IMR-90 (cell line): Measurements from ENCODE around the gene FBXO17. TPM values are rescaled to one million over a fixed set of nuclear protein-coding genes. Genes with fewer than 3 reads are reported as not detected.

Source experiments
- ATAC-seq: fragments of 200-7000 bp; cut with Tn5 transposase; 2 replicates; pipeline ENCODE4 v1.9.1; 2020; ENCODE audit warnings: low read depth, mild to moderate bottlenecking, moderate library complexity
- BruUV-seq: library from RNA; stranded (reverse); fragments of 400-500 nt; replicated peaks from 2 replicates; lab custom pipeline; 2021; lab: Mats Ljungman, UMichigan
- CTCF ChIA-PET: fragments of 300-600 bp; formaldehyde crosslinking; extraction: SDS; loops from one replicate; lab custom pipeline; 2021; ENCODE audit warnings: antibody characterized with exemption; lab: Yijun Ruan, JAX
- POLR2A ChIA-PET: fragments of 300-600 bp; sonication (Branson Sonifier 250); formaldehyde crosslinking; loops from one replicate; lab custom pipeline; 2022; ENCODE audit warnings: antibody characterized with exemption; ENCODE audit not compliant: unreplicated experiment; lab: Charles Lee
- DNase-seq: peaks from one replicate; pipeline ENCODE4 v3.0.0; 2013
- H2AFZ ChIP-seq: replicated peaks from 2 replicates; pipeline ENCODE3; 2013; ENCODE audit warnings: low read length, mild to moderate bottlenecking; ENCODE audit not compliant: poor library complexity
- H2AK5ac ChIP-seq: 2 replicates; pipeline ENCODE4 v1.6.1; 2013; ENCODE audit warnings: low read depth, low read length, inconsistent platforms
- H2AK9ac ChIP-seq: replicated peaks from 2 replicates; pipeline ENCODE3; 2013; ENCODE audit warnings: mild to moderate bottlenecking, low read depth, low read length, moderate library complexity; ENCODE audit not compliant: poor library complexity
- H2BK120ac ChIP-seq: 2 replicates; pipeline ENCODE4 v1.6.1; 2013; ENCODE audit warnings: low read depth, low read length, inconsistent platforms
- H2BK15ac ChIP-seq: 3 replicates; pipeline ENCODE4 v1.6.1; 2013; ENCODE audit warnings: low read depth, low read length, inconsistent platforms
- H2BK20ac ChIP-seq: 2 replicates; pipeline ENCODE4 v1.6.1; 2013; ENCODE audit warnings: low read depth, mild to moderate bottlenecking, inconsistent platforms, low read length, moderate library complexity
- H2BK5ac ChIP-seq: 2 replicates; pipeline ENCODE4 v1.6.1; 2013; ENCODE audit warnings: mild to moderate bottlenecking, low read depth, low read length, inconsistent platforms; ENCODE audit not compliant: poor library complexity, severe bottlenecking
- H3K14ac ChIP-seq: replicated peaks from 2 replicates; pipeline ENCODE4 v1.6.1; 2013; ENCODE audit warnings: low read depth, low read length, inconsistent platforms
- H3K18ac ChIP-seq: 2 replicates; pipeline ENCODE4 v1.6.1; 2013; ENCODE audit warnings: low read depth, low read length, control low read depth
- H3K23ac ChIP-seq: 2 replicates; pipeline ENCODE4 v1.6.1; 2013; ENCODE audit warnings: low read depth, low read length, inconsistent platforms
- H3K27ac ChIP-seq: 2 replicates; pipeline ENCODE4 v1.5.1; 2013; ENCODE audit warnings: mild to moderate bottlenecking, control low read depth, low read length; ENCODE audit not compliant: insufficient read depth
- H3K27me3 ChIP-seq: 2 replicates; pipeline ENCODE4 v1.6.1; 2013; ENCODE audit warnings: low read length; ENCODE audit not compliant: control insufficient read depth, insufficient read depth
- H3K36me3 ChIP-seq: 2 replicates; pipeline ENCODE4 v1.6.1; 2013; ENCODE audit warnings: low read length, mixed read lengths; ENCODE audit not compliant: control insufficient read depth, insufficient read depth
- H3K4ac ChIP-seq: 2 replicates; pipeline ENCODE4 v1.6.1; 2013; ENCODE audit warnings: low read depth, low read length, inconsistent platforms
- H3K4me1 ChIP-seq: 2 replicates; pipeline ENCODE4 v1.6.1; 2013; ENCODE audit warnings: low read length, mixed read lengths; ENCODE audit not compliant: control insufficient read depth, insufficient read depth
- H3K4me2 ChIP-seq: 2 replicates; pipeline ENCODE4 v1.6.1; 2013; ENCODE audit warnings: low read depth, mild to moderate bottlenecking, control low read depth, low read length, moderate library complexity
- H3K4me3 ChIP-seq: 2 replicates; pipeline ENCODE4 v1.5.1; 2013; ENCODE audit warnings: low read depth, mild to moderate bottlenecking, control low read depth, low read length, moderate library complexity; ENCODE audit not compliant: insufficient read depth
- H3K56ac ChIP-seq: 2 replicates; pipeline ENCODE4 v1.6.1; 2013; ENCODE audit warnings: low read length, inconsistent platforms; ENCODE audit not compliant: insufficient read depth; ENCODE audit errors: extremely low read depth
- H3K79me1 ChIP-seq, 2 experiments: 2 replicates each; pipeline ENCODE4 v1.6.1; 2013; ENCODE audit warnings: low read length in 2 of 2, inconsistent platforms in 1 of 2, low read depth in 1 of 2
- H3K9ac ChIP-seq: 2 replicates; pipeline ENCODE4 v1.6.1; 2013; ENCODE audit warnings: low read depth, low read length, control low read depth
- H3K9me1 ChIP-seq: 2 replicates; pipeline ENCODE4 v1.6.1; 2013; ENCODE audit warnings: low read length, inconsistent platforms; ENCODE audit not compliant: insufficient read depth
- H3K9me3 ChIP-seq: 2 replicates; pipeline ENCODE4 v1.6.1; 2013; ENCODE audit warnings: low read length; ENCODE audit not compliant: control insufficient read depth, insufficient read depth
- H4K20me1 ChIP-seq: 2 replicates; pipeline ENCODE4 v1.6.1; 2013; ENCODE audit warnings: low read length, inconsistent platforms; ENCODE audit not compliant: insufficient read depth
- H4K5ac ChIP-seq: 2 replicates; pipeline ENCODE4 v1.6.1; 2013; ENCODE audit warnings: mild to moderate bottlenecking, low read depth, low read length, control low read depth
- H4K8ac ChIP-seq, 2 experiments: 2 replicates each; pipeline ENCODE4 v1.6.1; 2013; ENCODE audit warnings: low read depth in 2 of 2, low read length in 2 of 2, control low read depth in 1 of 2, inconsistent platforms in 1 of 2
- H4K91ac ChIP-seq: 2 replicates; pipeline ENCODE4 v1.6.1; 2013; ENCODE audit warnings: low read depth, low read length, inconsistent platforms; ENCODE audit not compliant: insufficient read depth
- CEBPB ChIP-seq: IDR thresholded peaks from 2 replicates; pipeline ENCODE4 v1.6.1; 2012; ENCODE audit warnings: low read depth, low read length, improper control_type of control experiment
- CHD1 ChIP-seq: IDR thresholded peaks from 2 replicates; pipeline ENCODE4 v1.6.1; 2012; ENCODE audit warnings: low read depth, low read length, improper control_type of control experiment
- ELK1 ChIP-seq: fragments of 150-350 bp; IDR thresholded peaks from 2 replicates; pipeline ENCODE4 v1.6.1; 2016; ENCODE audit warnings: low read depth, mild to moderate bottlenecking, low read length, moderate library complexity, borderline replicate concordance
- MAZ ChIP-seq: IDR thresholded peaks from 2 replicates; pipeline ENCODE4 v1.6.1; 2012; ENCODE audit warnings: low read depth, mild to moderate bottlenecking, low read length, improper control_type of control experiment, moderate library complexity, borderline replicate concordance
- MXI1 ChIP-seq: IDR thresholded peaks from 2 replicates; pipeline ENCODE4 v1.6.1; 2012; ENCODE audit warnings: low read depth, mild to moderate bottlenecking, low read length, moderate library complexity, borderline replicate concordance
- POLR2A ChIP-seq: IDR thresholded peaks from 2 replicates; pipeline ENCODE4 v1.6.1; 2012; ENCODE audit warnings: mild to moderate bottlenecking, low read depth, low read length
- RAD21 ChIP-seq: IDR thresholded peaks from 2 replicates; pipeline ENCODE4 v1.6.1; 2012; ENCODE audit warnings: low read length, improper control_type of control experiment
- RCOR1 ChIP-seq: IDR thresholded peaks from 2 replicates; pipeline ENCODE4 v1.6.1; 2012; ENCODE audit warnings: mild to moderate bottlenecking, low read length, improper control_type of control experiment; ENCODE audit not compliant: insufficient replicate concordance
- RFX5 ChIP-seq: IDR thresholded peaks from 2 replicates; pipeline ENCODE4 v1.8.0; 2012; ENCODE audit warnings: low read depth, mild to moderate bottlenecking, low read length, moderate library complexity
- SMC3 ChIP-seq: fragments of 150-350 bp; IDR thresholded peaks from 2 replicates; pipeline ENCODE4 v1.6.1; 2016; ENCODE audit warnings: low read depth, mild to moderate bottlenecking, antibody characterized with exemption, low read length, moderate library complexity
- USF2 ChIP-seq: fragments of 150-350 bp; IDR thresholded peaks from 2 replicates; pipeline ENCODE4 v1.6.1; 2017; ENCODE audit warnings: mild to moderate bottlenecking, antibody characterized with exemption, low read length, low read depth
- WGBS, 2 experiments: methylation state at CpG; one replicate each; pipeline versions ENCODE4 v1.1.5 to v1.1.7; 2013; ENCODE audit warnings: missing lambda C conversion rate in 2 of 2; ENCODE audit not compliant: insufficient read length in 1 of 2; ENCODE audit errors: extremely low coverage in 2 of 2; 5-methylcytosine and 5-hydroxymethylcytosine counted together
- dilution Hi-C: fragments of 300-500 bp; cut with HindIII; formaldehyde crosslinking; loops from one replicate; pipeline ENCODE4 v1.14.3; 2018; ENCODE audit warnings: low sequenced_read_pairs; ENCODE audit not compliant: unreplicated experiment
- in situ Hi-C: fragments of 300-500 bp; cut with MboI; formaldehyde crosslinking; loops from 3 replicates; pipeline ENCODE4 v1.14.3; 2019; ENCODE audit warnings: low sequenced_read_pairs, inconsistent platforms, mixed read lengths
- intact Hi-C: fragments of 100-400 bp; cut with micrococcal nuclease; formaldehyde crosslinking; loops from 2 replicates; pipeline ENCODE4 v1.10.0; 2022
- polyA plus RNA-seq, 3 experiments: library from polyadenylated mRNA; depleted of rRNA; stranded (reverse); fragments of >200 nt; gene quantifications; 2 replicates each; pipeline ENCODE4 v1.2.3, GENCODE V29; 2012; ENCODE audit warnings: low replicate concordance in 1 of 3
- total RNA-seq: library from RNA; depleted of rRNA; stranded (reverse); fragments of >200 nt; gene quantifications from 2 replicates; pipeline ENCODE4 v1.2.3, GENCODE V29; 2012

Gene FBXO17
- total and polyA plus RNA-seq, 2 of the 4 experiments (the other 2 are of a cell fraction), result 10.8 to 20.7 TPM

- H3K4ac ChIP-seq, result peak within 1 kb of the TSS; percentile 94
- H2BK15ac ChIP-seq, result peak within 1 kb of the TSS; percentile 75; the same call in 1 of the 3 replicates
- in situ Hi-C loops (loop anchor here (25.0 kb wide), 1 partner anchor 519 kb away; the partner anchor contains the start of gene FAM98C), dilution Hi-C loops (no loop called here), intact Hi-C loops (loop anchor here (1.0 to 5.0 kb wide), 4 partner anchors 80 to 416 kb away; partner anchors contain the start of gene ACTN4)
- H4K20me1 ChIP-seq, result no peaks in the 10 kb centered on the region; the same call in 1 of the 2 replicates
- H3K36me3 ChIP-seq, result peaks cover 11% of the 10 kb centered on the region
- peak within 1 kb of the TSS; percentile 94 for H3K4me2 ChIP-seq
- BruUV-seq, result no TSS peak
- peak within 1 kb of the TSS; percentile 96 for H3K9ac ChIP-seq
- H3K23ac ChIP-seq, result peak within 1 kb of the TSS; percentile 69
- H2AK9ac ChIP-seq, result peak within 1 kb of the TSS; percentile 92
- peak within 1 kb of the TSS; percentile 14; the same call in 1 of the 2 replicates for H2BK20ac ChIP-seq
- peak within 1 kb of the TSS; percentile 84 to 97 for H4K8ac ChIP-seq
- ATAC-seq, result peak; percentile 96
- H3K27me3 ChIP-seq, result no peaks in the 10 kb centered on the region
- H3K79me1 ChIP-seq, result peaks cover 29 to 57% of the 10 kb centered on the region in 2 experiments; a peak in 3 of 4 replicates
- no peaks in the 10 kb centered on the region for H3K4me1 ChIP-seq
- ChIA-PET POLR2A (no interaction called here), CTCF (interaction anchor here (0.5 to 1.6 kb wide), 14 partner anchors 9 to 530 kb away, joined by 3 to 9 read pairs (median 4); partner anchors contain the start of genes CCER2, FAM98C, NFKBIB and SIRT2)
- H3K27ac ChIP-seq, result peak within 1 kb of the TSS; percentile 95
- peak within 1 kb of the TSS; percentile 94 for H2BK5ac ChIP-seq
- peak within 1 kb of the TSS; percentile 75 for H3K4me3 ChIP-seq
- H4K91ac ChIP-seq, result peak within 1 kb of the TSS; percentile 95
- TF ChIP-seq RFX5 (no peak), SMC3 (no peak), CHD1 (no peak), ELK1 (no peak), USF2 (peak; percentile 74), MXI1 (no peak; the same call in none of the 2 replicates), RAD21 (no peak), CEBPB (no peak), MAZ (no peak), RCOR1 (no peak), POLR2A (peak; percentile 38)
- peak within 1 kb of the TSS; percentile 99 for H2AFZ ChIP-seq
- peaks cover 3% of the 10 kb centered on the region; the same call in 1 of the 2 replicates for H3K9me1 ChIP-seq
- H2AK5ac ChIP-seq, result peak within 1 kb of the TSS; percentile 81
- peak within 1 kb of the TSS; percentile 97 for H3K56ac ChIP-seq
- H2BK120ac ChIP-seq, result peak within 1 kb of the TSS; percentile 77
- no peaks in the 10 kb centered on the region for H3K9me3 ChIP-seq
- peak within 1 kb of the TSS; percentile 83 for H3K18ac ChIP-seq
- H4K5ac ChIP-seq, result peak within 1 kb of the TSS; percentile 87
- peak; percentile 99 for DNase-seq
- H3K14ac ChIP-seq, result peak within 1 kb of the TSS; percentile 93
- WGBS, 2 experiments, result 3% methylated on average over 15 of the region's 40 CpGs; no CpG with 5 or more reads in 1 of the 2 experiments
These were observed 44.6 kb downstream of the FBXO17 start, which contains the start of gene MRPS12 for GRCh38 chr19:38930776-38931520. Gene MRPS12, plus strand, starts transcription at chr19:38930944. Its CDS starts 351 bp downstream, at chr19:38931295.
